ENCODE measurements around the gene PCF11. TPM values are rescaled to one million over a fixed set of nuclear protein-coding genes. Genes with fewer than 3 reads are reported as not detected.

PCF11 gene
- total and polyA plus RNA-seq, 2 of the 13 experiments (the other 11 are each of a cell fraction or from before 2014, with no cell fraction given): 40.3 to 47.7 TPM

- TF ChIP-seq PATZ1 (CRISPR knock-in tag; IDR thresholded peaks at IDR 0.05) (peak; percentile 85), RFXANK (CRISPR knock-in tag; IDR thresholded peaks at IDR 0.05) (peak; percentile 99), ZBTB26 (CRISPR knock-in tag; IDR thresholded peaks at IDR 0.05; ENCODE audit: borderline replicate concordance) (0 out of 2 replicates have a peak, but pooled peaks have one; percentile 1), HDAC1 (CRISPR knock-in tag; IDR thresholded peaks at IDR 0.05) (peak; percentile 14; the same call in 1 of the 2 replicates), NCOR1 (IDR thresholded peaks at IDR 0.05; ENCODE audit: borderline replicate concordance, low read length) (no peak; the same call in 1 of the 2 replicates), KDM3A (CRISPR knock-in tag; IDR thresholded peaks at IDR 0.05; ENCODE audit: low read depth) (no peak), ZNF792 (CRISPR knock-in tag; IDR thresholded peaks at IDR 0.05) (no peak), SUZ12 (IDR thresholded peaks at IDR 0.05; ENCODE audit: low read depth, low read length) (no peak), ZNF639 (CRISPR knock-in tag; conservative IDR thresholded peaks at IDR 0.05) (peak; percentile 39; the same call in 1 of the 2 replicates), RXRB (CRISPR knock-in tag; IDR thresholded peaks at IDR 0.05; ENCODE audit: borderline replicate concordance) (no peak), ZNF546 (CRISPR knock-in tag; conservative IDR thresholded peaks at IDR 0.05) (0 out of 2 replicates have a peak, but pooled peaks have one; percentile 31), ATF1 (CRISPR knock-in tag; IDR thresholded peaks at IDR 0.05) (peak; percentile 94; the same call in 1 of the 2 replicates), POLR2AphosphoS5 (IDR thresholded peaks at IDR 0.05; ENCODE audit: low read depth, low read length) (peak; percentile 83), PAF1 (CRISPR knock-in tag; IDR thresholded peaks at IDR 0.05) (no peak), KDM4B (CRISPR knock-in tag; IDR thresholded peaks at IDR 0.05) (peak; percentile 62; the same call in 1 of the 2 replicates), SAP130 (CRISPR knock-in tag; IDR thresholded peaks at IDR 0.05; ENCODE audit: low read depth) (peak; percentile 0; the same call in 1 of the 2 replicates), CBFB (CRISPR knock-in tag; IDR thresholded peaks at IDR 0.05) (peak; percentile 8; the same call in 1 of the 2 replicates), JUNB (CRISPR knock-in tag; IDR thresholded peaks at IDR 0.05; ENCODE audit: borderline replicate concordance) (no peak), CEBPB (IDR thresholded peaks at IDR 0.05; ENCODE audit: borderline replicate concordance, low read depth, low read length) (peak; percentile 99), YEATS2 (CRISPR knock-in tag; IDR thresholded peaks at IDR 0.05; ENCODE audit: borderline replicate concordance) (peak; percentile 48; the same call in 1 of the 2 replicates), GABPA (IDR thresholded peaks at IDR 0.05; ENCODE audit: low read depth, low read length) (peak; percentile 29; the same call in 1 of the 2 replicates), GABPA (CRISPR knock-in tag; IDR thresholded peaks at IDR 0.05; ENCODE audit: low read depth) (no peak; the same call in 1 of the 2 replicates), ZGPAT (CRISPR knock-in tag; IDR thresholded peaks at IDR 0.05) (no peak), CEBPG (CRISPR knock-in tag; IDR thresholded peaks at IDR 0.05) (peak; percentile 96), CREBL2 (CRISPR knock-in tag; IDR thresholded peaks at IDR 0.05; ENCODE audit: borderline replicate concordance) (no peak), NFYB (CRISPR knock-in tag; IDR thresholded peaks at IDR 0.05) (peak; percentile 90)
Measured at GRCh38 chr11:83156144-83156995, 561 bp upstream of the PCF11 start (continued).
